Sigmoid colon (tissue), 7 donors: ENCODE measurements around the gene NPPC. TPM values are rescaled to one million over a fixed set of nuclear protein-coding genes. Genes with fewer than 3 reads are reported as not detected.

Source experiments
- DNase-seq: peaks from one replicate; pipeline ENCODE4 v3.0.0-alpha.2; 2019
- H3K27ac ChIP-seq, 4 donors: fragments of 200-600 bp; sonication (generic); one replicate each; pipeline ENCODE4 v1.5.1; 2016 to 2019; ENCODE audit warnings: mild to moderate bottlenecking in 1 of 4
- H3K27me3 ChIP-seq, 3 donors: fragments of 200-600 bp; sonication (generic); one replicate each; pipeline ENCODE4 v1.5.1; 2019; ENCODE audit warnings: mild to moderate bottlenecking in 1 of 3
- H3K36me3 ChIP-seq, 4 donors: fragments of 200-600 bp; sonication (generic); one replicate each; pipeline ENCODE4 v1.5.1; 2016 to 2019
- H3K4me1 ChIP-seq, 4 donors: fragments of 200-600 bp; sonication (generic); one replicate each; pipeline ENCODE4 v1.5.1; 2017 to 2019
- H3K4me3 ChIP-seq, 4 donors: fragments of 200-600 bp; sonication (generic); one replicate each; pipeline ENCODE4 v1.5.1; 2017 to 2019; ENCODE audit warnings: mild to moderate bottlenecking in 2 of 4, moderate library complexity in 1 of 4
- H3K9me3 ChIP-seq, 4 donors: fragments of 200-600 bp in 3 of 4; sonication (generic) in 3 of 4; one replicate each; pipeline versions ENCODE4 v1.5.1 to v1.6.1; 2013 to 2019
- CTCF ChIP-seq, 4 experiments: fragments of 450-650 bp in 3 of 4; fragments of 200-600 bp in 1 of 4; IDR thresholded peaks; one replicate each; pipeline ENCODE4 v1.5.1; 2016 to 2019; ENCODE audit warnings: antibody characterized with exemption in 4 of 4, mild to moderate bottlenecking in 3 of 4, moderate library complexity in 2 of 4
- EP300 ChIP-seq, 4 donors: sonication (generic); formaldehyde crosslinking; IDR thresholded peaks; one replicate each; pipeline ENCODE4 v1.6.1; 2017; ENCODE audit warnings: antibody characterized with exemption in 4 of 4
- POLR2A ChIP-seq, 2 donors: fragments of 450-650 bp; IDR thresholded peaks; one replicate each; pipeline ENCODE4 v1.6.1; 2016; ENCODE audit warnings: antibody characterized with exemption in 2 of 2, mild to moderate bottlenecking in 2 of 2, moderate library complexity in 2 of 2
- POLR2AphosphoS5 ChIP-seq, 4 donors: sonication (generic); formaldehyde crosslinking; IDR thresholded peaks; one replicate each; pipeline ENCODE4 v1.6.1; 2017; ENCODE audit warnings: antibody characterized with exemption in 4 of 4
- WGBS, 2 donors: extraction: QIAGEN DNeasy Blood & Tissue Kit; methylation state at CpG; one replicate each; pipeline ENCODE4 v1.1.7; 2013; 5-methylcytosine and 5-hydroxymethylcytosine counted together
- intact Hi-C: fragments of 100-400 bp; cut with DNase I; formaldehyde crosslinking; loops from one replicate; pipeline ENCODE4 v1.15.1; 2023
- polyA plus RNA-seq, 3 donors: library from polyadenylated mRNA; stranded (reverse); fragments of 200-250 nt; gene quantifications; one replicate each; pipeline ENCODE4 v1.2.3, GENCODE V29; 2013
- total RNA-seq, 4 donors: library from RNA; depleted of rRNA; stranded (reverse); fragments of >200 nt; gene quantifications; one replicate each; pipeline ENCODE4 v1.1.0, GENCODE V29; 2016
- donor health status: healthy with polysubstance abuse.
- donor health status: Bipolar disorder and iron deficiency.
- donor health status: healthy.

The NPPC gene
- total and polyA plus RNA-seq, 7 donors, result 0.60 to 5.6 (median 2.4) TPM; not detected in 3

GRCh38 chr2:231936491-231936890 is 10.3 kb upstream of the NPPC start:
- H3K9me3 ChIP-seq, result no peaks in the 10 kb centered on the region
- peaks cover 0 to 8% (median 0%) of the 10 kb centered on the region in 3 donors for H3K27me3 ChIP-seq
- no peak for DNase-seq
- no peak overlapping the region for H3K27ac ChIP-seq
- H3K4me3 ChIP-seq, result no peak overlapping the region
- intact Hi-C loops, result no loop called here
- TF ChIP-seq CTCF (IDR thresholded peaks at IDR 0.05), result no peak
- TF ChIP-seq EP300 (IDR thresholded peaks at IDR 0.05), result no peak
- TF ChIP-seq POLR2A (IDR thresholded peaks at IDR 0.05), result no peak
- no peak for TF ChIP-seq POLR2AphosphoS5 (IDR thresholded peaks at IDR 0.05)
- H3K36me3 ChIP-seq, result no peaks in the 10 kb centered on the region
- H3K4me1 ChIP-seq, result no peaks in the 10 kb centered on the region
- 71 to 91% methylated on average over 4 of the region's 4 CpGs for WGBS, 2 donors

- no peak overlapping the region for H3K27ac ChIP-seq
- H3K9me3 ChIP-seq, result no peaks in the 10 kb centered on the region
- DNase-seq, result no peak
- H3K36me3 ChIP-seq, result no peaks in the 10 kb centered on the region
- intact Hi-C loops, result no loop called here
- WGBS, 2 donors, result 85 to 98% methylated on average over 1 of the region's 1 CpG
- peaks cover 0 to 3% (median 0%) of the 10 kb centered on the region in 3 donors for H3K27me3 ChIP-seq
- H3K4me3 ChIP-seq, result no peak overlapping the region
- TF ChIP-seq EP300 (IDR thresholded peaks at IDR 0.05) (no peak), POLR2AphosphoS5 (IDR thresholded peaks at IDR 0.05) (no peak), POLR2A (IDR thresholded peaks at IDR 0.05) (no peak), CTCF (IDR thresholded peaks at IDR 0.05) (no peak)
- H3K4me1 ChIP-seq, result no peaks in the 10 kb centered on the region
Measured at GRCh38 chr2:231935815-231936214, 9.6 kb upstream of the NPPC start.

- TF ChIP-seq CTCF (IDR thresholded peaks at IDR 0.05) (no peak), POLR2A (IDR thresholded peaks at IDR 0.05) (no peak), POLR2AphosphoS5 (IDR thresholded peaks at IDR 0.05) (no peak), EP300 (IDR thresholded peaks at IDR 0.05) (no peak)
- H3K27ac ChIP-seq, result no peak overlapping the region
- intact Hi-C loops, result no loop called here
- H3K36me3 ChIP-seq, result no peaks in the 10 kb centered on the region
- H3K4me3 ChIP-seq, result no peak overlapping the region
- DNase-seq, result no peak
- H3K27me3 ChIP-seq, result no peaks in the 10 kb centered on the region
- H3K4me1 ChIP-seq, result no peaks in the 10 kb centered on the region
- 62 to 82% methylated on average over 4 of the region's 4 CpGs for WGBS, 2 donors
- H3K9me3 ChIP-seq, result no peaks in the 10 kb centered on the region
Measured at GRCh38 chr2:231935207-231935524, 9.0 kb upstream of the NPPC start.

GRCh38 chr2:231934441-231935206 is 8.4 kb upstream of the NPPC start:
- no peak for DNase-seq
- Histone ChIP-seq H3K4me3 (no peak overlapping the region), H3K4me1 (peaks cover 0 to under 1% (median 0%) of the 10 kb centered on the region in 4 donors), H3K27ac (no peak overlapping the region), H3K27me3 (peaks cover 0 to 3% (median 0%) of the 10 kb centered on the region in 3 donors), H3K36me3 (no peaks in the 10 kb centered on the region), H3K9me3 (no peaks in the 10 kb centered on the region)
- WGBS, 2 donors, result 74 to 80% methylated on average over 8 of the region's 8 CpGs
- TF ChIP-seq EP300 (IDR thresholded peaks at IDR 0.05) (no peak), POLR2A (IDR thresholded peaks at IDR 0.05) (no peak), CTCF (IDR thresholded peaks at IDR 0.05) (no peak), POLR2AphosphoS5 (IDR thresholded peaks at IDR 0.05) (no peak)
- intact Hi-C loops, result no loop called here
